GM18873 (cell line): ENCODE data around the gene NDUFS3.

Experiments used
- ATAC-seq: cut with Tn5 transposase; IDR thresholded peaks from one replicate; pipeline ENCODE4 v1.9.1; 2021; ENCODE audit warnings: mild to moderate bottlenecking, moderate library complexity, moderate number of reproducible peaks; ENCODE audit not compliant: unreplicated experiment, low FRiP score

The NDUFS3 gene

DNA sequence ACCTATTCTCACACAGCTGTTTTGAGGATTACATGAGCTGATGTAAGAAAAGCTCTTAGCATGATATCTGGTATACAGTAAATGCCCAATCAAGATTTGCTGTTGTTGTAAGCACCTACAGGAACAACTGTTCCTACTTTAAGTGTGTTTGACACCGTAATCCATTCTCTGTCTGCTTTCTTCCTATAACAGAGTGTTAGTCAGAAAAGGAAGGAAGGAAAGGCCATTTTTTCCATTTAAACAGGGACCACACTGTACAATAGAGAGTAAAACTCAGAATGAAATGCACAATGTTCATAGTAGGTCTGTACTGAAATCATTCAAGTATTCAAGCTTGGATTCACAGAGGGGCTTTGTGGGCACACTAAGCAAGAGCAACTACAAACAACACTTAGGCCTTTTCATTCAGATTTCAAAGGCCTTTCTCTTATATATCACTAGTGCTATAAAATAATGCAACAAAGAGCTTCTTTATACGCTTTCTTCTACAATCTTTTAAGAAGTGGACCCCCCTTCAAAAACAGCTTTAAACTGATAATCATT is 42.0 kb downstream of the NDUFS3 start:
- ATAC-seq: no peak

DNA sequence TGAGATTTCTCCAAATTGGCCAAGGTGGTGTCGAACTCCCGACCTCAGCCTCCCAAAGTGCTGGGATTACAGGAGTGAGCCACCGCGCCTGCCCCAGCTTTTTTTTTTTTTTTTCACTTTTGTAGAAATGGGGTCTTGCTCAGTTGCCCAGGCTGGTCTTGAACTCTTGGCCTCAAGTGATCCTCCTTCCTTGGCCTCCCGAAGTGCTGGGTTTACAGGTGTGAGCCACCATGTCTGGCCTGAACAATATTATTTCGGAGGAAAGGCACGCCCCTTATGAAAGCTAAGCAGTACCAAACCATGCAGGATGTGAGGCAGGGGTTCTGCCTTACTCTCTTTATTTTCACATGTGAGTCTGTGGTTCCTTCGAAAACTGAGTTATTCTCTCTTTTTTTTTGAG is 47.4 kb downstream of the NDUFS3 start:
- no peak for ATAC-seq

DNA sequence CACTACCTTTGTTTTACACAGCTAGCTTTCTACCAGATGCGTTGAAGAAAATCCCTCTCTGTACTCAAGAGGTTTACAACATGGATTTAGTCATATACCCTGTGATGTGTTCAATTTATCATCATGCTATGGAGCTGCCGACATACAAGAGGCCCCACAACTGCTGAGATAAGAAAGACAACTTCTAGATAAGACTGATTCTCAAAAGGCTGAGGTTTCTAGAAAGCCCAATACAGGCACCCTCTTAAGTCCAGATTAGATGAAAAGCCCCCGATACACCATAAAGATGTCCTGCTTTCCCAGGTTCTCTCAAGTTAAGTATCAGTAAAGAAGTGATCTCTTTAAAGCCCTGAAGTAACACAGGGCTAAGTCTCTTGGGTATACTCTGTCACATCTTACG is 49.2 kb downstream of the NDUFS3 start:
- ATAC-seq: no peak

DNA sequence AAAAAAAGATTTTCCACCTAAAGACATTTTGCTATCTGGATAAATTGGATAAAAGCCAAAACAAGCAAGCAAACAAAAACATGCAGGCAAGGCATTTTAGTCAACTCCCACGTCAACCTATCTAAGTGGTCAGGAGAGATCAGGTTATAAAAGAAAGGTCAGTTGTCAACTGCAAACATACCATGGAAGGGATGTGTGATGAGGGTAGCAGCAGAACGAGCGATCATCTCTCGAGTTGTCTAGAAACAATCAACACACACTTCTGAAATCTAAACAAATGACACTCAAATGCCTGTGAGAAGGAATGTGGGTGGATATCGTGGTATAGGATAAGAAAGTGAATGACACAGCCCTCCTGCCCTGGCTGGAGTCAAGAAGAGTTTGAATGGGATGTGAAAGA is 52.6 kb downstream of the NDUFS3 start:
- no peak for ATAC-seq
